Hepatocyte (in vitro differentiated cells): ENCODE results near the gene RSPO1. TPM values are rescaled to one million over a fixed set of nuclear protein-coding genes. Genes with fewer than 3 reads are reported as not detected.

Experiments
- DNase-seq: peaks from one replicate; pipeline ENCODE4 v3.0.0-alpha.2; 2016; ENCODE audit warnings: low spot score
- H2AFZ ChIP-seq: fragments of 200-600 bp; sonication (generic); 2 replicates; pipeline ENCODE4 v1.6.0; 2016; ENCODE audit warnings: antibody characterized with exemption, mild to moderate bottlenecking
- H3K27ac ChIP-seq: fragments of 200-600 bp; sonication (generic); 2 replicates; pipeline ENCODE4 v1.5.1; 2016; ENCODE audit warnings: mild to moderate bottlenecking
- H3K27me3 ChIP-seq: fragments of 200-600 bp; sonication (generic); 2 replicates; pipeline ENCODE4 v1.6.1; 2016
- H3K36me3 ChIP-seq: fragments of 200-600 bp; sonication (generic); replicated peaks from 2 replicates; pipeline ENCODE4 v1.5.1; 2016; ENCODE audit warnings: low read depth; ENCODE audit not compliant: insufficient read depth
- H3K4me1 ChIP-seq: fragments of 200-600 bp; sonication (generic); 2 replicates; pipeline ENCODE4 v1.5.1; 2016; ENCODE audit warnings: mild to moderate bottlenecking, moderate library complexity; ENCODE audit not compliant: insufficient read depth
- H3K4me2 ChIP-seq: fragments of 200-600 bp; sonication (generic); 2 replicates; pipeline ENCODE4 v1.6.0; 2016
- H3K4me3 ChIP-seq: fragments of 200-600 bp; sonication (generic); 2 replicates; pipeline ENCODE4 v1.5.1; 2016; ENCODE audit warnings: mild to moderate bottlenecking
- H3K79me2 ChIP-seq: fragments of 200-600 bp; sonication (generic); 2 replicates; pipeline ENCODE4 v1.6.0; 2017; ENCODE audit warnings: mild to moderate bottlenecking
- H3K9me2 ChIP-seq: fragments of 200-600 bp; sonication (generic); replicated peaks from 2 replicates; pipeline ENCODE4 v1.6.0; 2017; ENCODE audit warnings: mild to moderate bottlenecking; ENCODE audit not compliant: insufficient read depth
- H3K9me3 ChIP-seq: fragments of 200-600 bp; sonication (generic); 2 replicates; pipeline ENCODE4 v1.5.1; 2016; ENCODE audit warnings: low read depth, mild to moderate bottlenecking
- H4K20me1 ChIP-seq: fragments of 200-600 bp; sonication (generic); 2 replicates; pipeline ENCODE4 v1.6.0; 2016; ENCODE audit warnings: mild to moderate bottlenecking; ENCODE audit not compliant: insufficient read depth, poor library complexity, severe bottlenecking
- EZH2 ChIP-seq: fragments of 200-600 bp; sonication (generic); IDR thresholded peaks from 2 replicates; pipeline ENCODE4 v1.6.1; 2016; ENCODE audit warnings: antibody characterized with exemption, mild to moderate bottlenecking, borderline replicate concordance
- EZH2phosphoT487 ChIP-seq: fragments of 200-600 bp; sonication (generic); IDR thresholded peaks from one replicate; pipeline ENCODE4 v1.6.1; 2018; ENCODE audit warnings: antibody characterized with exemption, mild to moderate bottlenecking, low read depth, moderate library complexity; ENCODE audit not compliant: unreplicated experiment, severe bottlenecking
- WGBS: methylation state at CpG from one replicate; pipeline ENCODE4 v1.1.6; 2016; ENCODE audit warnings: low lambda C conversion rate; ENCODE audit errors: missing lambda C conversion rate; 5-methylcytosine and 5-hydroxymethylcytosine counted together
- polyA plus RNA-seq: library from polyadenylated mRNA; unstranded; fragments of >200 nt; fragmentation: Nextera tagmentation; extraction: Ambion mirVana; gene quantifications from 2 replicates; pipeline ENCODE4 v1.2.1, GENCODE V29; 2016
- total RNA-seq: library from RNA; depleted of rRNA; stranded (reverse); fragments of >200 nt; gene quantifications from 2 replicates; pipeline ENCODE4 v1.2.3, GENCODE V29; 2014
- TF ChIP-seq, protein P1 (sequence below): fragments of 200-600 bp; sonication (generic); IDR thresholded peaks from 2 replicates; pipeline ENCODE4 v1.5.1; 2016; ENCODE audit warnings: antibody characterized with exemption, mild to moderate bottlenecking; ENCODE audit not compliant: poor library complexity

RSPO1 gene
- total and polyA plus RNA-seq, 2 experiments from 2014 or later: 0.83 to 1.5 TPM

- H3K9me2 ChIP-seq: no peaks in the 10 kb centered on the region
- 31% methylated on average over 2 of the region's 2 CpGs for WGBS
- H3K4me2 ChIP-seq: no peak overlapping the region
- H3K27ac ChIP-seq: no peak overlapping the region
- H3K27me3 ChIP-seq: no peaks in the 10 kb centered on the region
- H3K36me3 ChIP-seq: no peaks in the 10 kb centered on the region
- no peaks in the 10 kb centered on the region for H3K79me2 ChIP-seq
- no peak overlapping the region for H3K4me3 ChIP-seq
- TF ChIP-seq EZH2 (no peak), EZH2phosphoT487 (no peak)
- TF ChIP-seq, protein P1, sequence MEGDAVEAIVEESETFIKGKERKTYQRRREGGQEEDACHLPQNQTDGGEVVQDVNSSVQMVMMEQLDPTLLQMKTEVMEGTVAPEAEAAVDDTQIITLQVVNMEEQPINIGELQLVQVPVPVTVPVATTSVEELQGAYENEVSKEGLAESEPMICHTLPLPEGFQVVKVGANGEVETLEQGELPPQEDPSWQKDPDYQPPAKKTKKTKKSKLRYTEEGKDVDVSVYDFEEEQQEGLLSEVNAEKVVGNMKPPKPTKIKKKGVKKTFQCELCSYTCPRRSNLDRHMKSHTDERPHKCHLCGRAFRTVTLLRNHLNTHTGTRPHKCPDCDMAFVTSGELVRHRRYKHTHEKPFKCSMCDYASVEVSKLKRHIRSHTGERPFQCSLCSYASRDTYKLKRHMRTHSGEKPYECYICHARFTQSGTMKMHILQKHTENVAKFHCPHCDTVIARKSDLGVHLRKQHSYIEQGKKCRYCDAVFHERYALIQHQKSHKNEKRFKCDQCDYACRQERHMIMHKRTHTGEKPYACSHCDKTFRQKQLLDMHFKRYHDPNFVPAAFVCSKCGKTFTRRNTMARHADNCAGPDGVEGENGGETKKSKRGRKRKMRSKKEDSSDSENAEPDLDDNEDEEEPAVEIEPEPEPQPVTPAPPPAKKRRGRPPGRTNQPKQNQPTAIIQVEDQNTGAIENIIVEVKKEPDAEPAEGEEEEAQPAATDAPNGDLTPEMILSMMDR: no peak
- no peak for DNase-seq
- no peaks in the 10 kb centered on the region for H3K4me1 ChIP-seq
- H3K9me3 ChIP-seq: no peaks in the 10 kb centered on the region
- H4K20me1 ChIP-seq: no peaks in the 10 kb centered on the region
- no peak overlapping the region for H2AFZ ChIP-seq
Measured at GRCh38 chr1:37652976-37653375, 18.3 kb upstream of the RSPO1 start.

DNA sequence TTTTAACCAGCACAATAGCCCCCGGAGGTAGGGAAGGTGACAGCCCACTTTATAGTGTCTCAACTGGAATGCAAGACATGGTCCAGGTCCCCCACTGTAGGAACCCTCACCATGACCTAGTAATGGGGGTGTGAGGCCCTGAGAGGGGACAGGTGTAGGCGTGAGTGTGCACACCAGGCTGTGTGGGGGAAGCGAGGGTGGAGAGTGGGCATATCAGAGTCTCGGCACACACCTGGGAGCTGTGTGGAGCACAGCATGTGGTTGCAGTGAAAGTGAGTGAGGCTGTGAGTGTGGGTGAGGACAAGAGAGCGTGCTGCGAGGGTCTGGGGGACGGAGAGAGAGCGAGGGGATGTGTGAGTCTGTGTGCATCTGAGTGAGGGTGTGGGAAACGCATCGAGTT lies 17.1 kb upstream of the RSPO1 start:
- H3K9me2 ChIP-seq: no peaks in the 10 kb centered on the region
- no peak overlapping the region for H3K27ac ChIP-seq
- 67% methylated on average over 10 of the region's 10 CpGs for WGBS
- TF ChIP-seq EZH2phosphoT487 (no peak), EZH2 (no peak)
- TF ChIP-seq, protein P1: no peak
- H3K9me3 ChIP-seq: no peaks in the 10 kb centered on the region
- no peaks in the 10 kb centered on the region for H3K79me2 ChIP-seq
- H3K4me3 ChIP-seq: no peak overlapping the region
- DNase-seq: no peak
- H3K27me3 ChIP-seq: no peaks in the 10 kb centered on the region
- H3K4me2 ChIP-seq: no peak overlapping the region
- H3K36me3 ChIP-seq: no peaks in the 10 kb centered on the region
- H2AFZ ChIP-seq: no peak overlapping the region
- no peaks in the 10 kb centered on the region for H4K20me1 ChIP-seq
- no peaks in the 10 kb centered on the region for H3K4me1 ChIP-seq

DNA sequence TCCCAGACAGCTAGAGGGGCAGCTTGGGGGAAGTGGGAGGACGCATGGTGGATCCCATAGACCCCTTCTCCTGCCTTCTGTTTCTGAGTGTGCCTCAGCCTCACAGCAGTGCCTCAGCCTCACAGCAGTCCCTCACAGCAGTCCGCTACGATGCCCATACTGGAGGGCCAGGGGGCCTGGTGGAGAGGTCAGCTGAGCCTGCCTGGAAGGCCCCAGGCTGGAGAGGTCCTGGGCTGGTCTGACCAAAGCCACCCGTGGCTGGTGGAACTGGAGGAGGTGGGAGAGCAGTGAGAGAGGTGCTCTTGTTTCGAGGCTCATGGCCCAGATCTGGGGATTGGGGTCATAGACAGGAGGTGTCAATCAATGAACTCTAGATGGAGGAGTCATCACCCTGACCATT lies 16.0 kb upstream of the RSPO1 start:
- Histone ChIP-seq H3K27ac (no peak overlapping the region), H3K36me3 (no peaks in the 10 kb centered on the region), H4K20me1 (no peaks in the 10 kb centered on the region), H3K4me2 (no peak overlapping the region), H3K9me2 (no peaks in the 10 kb centered on the region), H3K27me3 (no peaks in the 10 kb centered on the region), H2AFZ (no peak overlapping the region), H3K4me3 (no peak overlapping the region), H3K9me3 (no peaks in the 10 kb centered on the region), H3K4me1 (no peaks in the 10 kb centered on the region), H3K79me2 (no peaks in the 10 kb centered on the region)
- no peak for DNase-seq
- WGBS: 86% methylated on average over 5 of the region's 5 CpGs
- TF ChIP-seq, protein P1: no peak
- no peak for TF ChIP-seq EZH2
- no peak for TF ChIP-seq EZH2phosphoT487

DNA sequence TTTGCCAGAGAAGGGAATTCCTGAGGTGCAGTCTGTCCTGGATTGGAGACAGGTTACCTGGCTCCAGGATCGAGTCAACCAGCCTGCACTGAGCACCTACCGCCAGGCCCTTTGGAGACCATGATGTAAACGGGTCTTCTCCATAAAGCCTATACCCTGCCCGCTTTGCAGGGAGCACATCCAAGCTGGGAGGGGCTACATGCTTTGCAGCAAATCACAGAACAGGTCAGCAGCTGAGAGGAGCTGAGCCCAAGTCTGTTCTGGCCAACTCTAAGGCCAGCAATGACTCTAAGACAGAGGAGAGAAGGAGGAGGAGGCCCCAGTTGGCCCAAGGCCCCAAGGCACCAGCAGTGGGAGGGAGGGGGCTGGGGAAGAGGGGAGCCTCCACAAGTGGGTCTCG lies 15.5 kb upstream of the RSPO1 start:
- peaks cover 2% of the 10 kb centered on the region for H3K27me3 ChIP-seq
- no peaks in the 10 kb centered on the region for H4K20me1 ChIP-seq
- H3K9me3 ChIP-seq: no peaks in the 10 kb centered on the region
- no peaks in the 10 kb centered on the region for H3K79me2 ChIP-seq
- DNase-seq: no peak
- no peaks in the 10 kb centered on the region for H3K9me2 ChIP-seq
- 75% methylated on average over 5 of the region's 5 CpGs for WGBS
- TF ChIP-seq, protein P1: no peak
- no peak for TF ChIP-seq EZH2phosphoT487
- no peak for TF ChIP-seq EZH2
- H3K4me3 ChIP-seq: no peak overlapping the region
- H3K4me1 ChIP-seq: no peaks in the 10 kb centered on the region
- H3K4me2 ChIP-seq: no peak overlapping the region
- H3K27ac ChIP-seq: no peak overlapping the region
- H2AFZ ChIP-seq: no peak overlapping the region
- no peaks in the 10 kb centered on the region for H3K36me3 ChIP-seq
